Fibroblast of villous mesenchyme (primary cell): ENCODE data around the gene EIF2S1. TPM values are rescaled to one million over a fixed set of nuclear protein-coding genes. Genes with fewer than 3 reads are reported as not detected.
"Not testable (repeated sequence)": the region's sequence is repeated elsewhere in the genome, so short reads cannot be mapped to it uniquely, and the experiment has no call there.

ENCODE experiments used
- DNase-seq: peaks from one replicate; pipeline ENCODE4 v3.0.0-alpha.2; 2010; ENCODE audit warnings: low read depth
- H3K4me3 ChIP-seq: 2 replicates; pipeline ENCODE4 v1.5.1; 2011; ENCODE audit warnings: low read depth, mild to moderate bottlenecking, low read length
- CTCF ChIP-seq: IDR thresholded peaks from 2 replicates; pipeline ENCODE4 v1.5.1; 2012; ENCODE audit warnings: low read depth, mild to moderate bottlenecking, low read length; ENCODE audit not compliant: insufficient read depth
- total RNA-seq: library from RNA; depleted of rRNA; stranded (reverse); fragments of >200 nt; gene quantifications from 2 replicates; pipeline ENCODE4 v1.2.3, GENCODE V29; 2012

Gene EIF2S1
- total RNA-seq, 1 donor = 221 TPM

GRCh38 chr14:67410313-67410712 lies 50.2 kb downstream of the EIF2S1 start:
- H3K4me3 ChIP-seq = no peak overlapping the region
- no peak for TF ChIP-seq CTCF
- DNase-seq = no peak

- TF ChIP-seq CTCF = no peak
- peak overlapping the region; percentile 58 for H3K4me3 ChIP-seq
- peak; percentile 40 for DNase-seq
Measured at GRCh38 chr14:67411370-67411769, 51.2 kb downstream of the EIF2S1 start.

DNA sequence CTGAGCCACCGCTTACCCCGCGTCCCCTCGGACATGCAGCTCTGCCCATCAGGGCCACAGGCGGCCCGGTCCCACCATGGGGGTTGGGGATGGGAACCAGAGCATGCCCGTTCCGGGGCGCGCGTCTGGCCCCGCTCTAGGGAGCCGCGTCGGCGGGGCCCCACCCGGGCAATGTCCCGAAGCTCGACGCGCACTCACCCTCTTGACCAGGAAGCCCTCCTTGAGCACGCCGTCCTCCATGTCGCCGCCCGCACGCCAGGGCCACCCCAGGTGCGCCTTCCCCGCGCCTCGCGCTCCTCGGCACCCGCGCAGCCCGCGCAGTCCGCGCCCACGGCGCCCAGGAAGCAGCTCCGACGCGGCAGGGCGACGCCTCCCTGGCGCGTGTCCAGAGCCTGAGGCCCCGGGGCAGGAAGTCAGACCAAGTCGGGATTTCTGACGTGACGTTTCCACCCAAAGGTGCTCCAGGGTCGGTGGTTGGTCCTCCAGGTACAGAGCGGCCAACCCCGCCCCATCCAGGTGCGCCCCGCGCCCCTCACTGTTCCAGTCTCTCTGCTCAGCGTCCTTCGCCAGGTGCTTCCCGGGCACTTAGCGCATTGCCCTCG lies 51.8 kb downstream of the EIF2S1 start, which contains the start of gene PLEK2:
Gene PLEK2, minus strand, starts transcription at position 346 of the 602 bp plus-strand sequence. Its CDS starts 106 bp downstream, at position 240.
- no peak for TF ChIP-seq CTCF
- H3K4me3 ChIP-seq = peak within 1 kb of the TSS; percentile 58
- DNase-seq = peak; percentile 50

DNA sequence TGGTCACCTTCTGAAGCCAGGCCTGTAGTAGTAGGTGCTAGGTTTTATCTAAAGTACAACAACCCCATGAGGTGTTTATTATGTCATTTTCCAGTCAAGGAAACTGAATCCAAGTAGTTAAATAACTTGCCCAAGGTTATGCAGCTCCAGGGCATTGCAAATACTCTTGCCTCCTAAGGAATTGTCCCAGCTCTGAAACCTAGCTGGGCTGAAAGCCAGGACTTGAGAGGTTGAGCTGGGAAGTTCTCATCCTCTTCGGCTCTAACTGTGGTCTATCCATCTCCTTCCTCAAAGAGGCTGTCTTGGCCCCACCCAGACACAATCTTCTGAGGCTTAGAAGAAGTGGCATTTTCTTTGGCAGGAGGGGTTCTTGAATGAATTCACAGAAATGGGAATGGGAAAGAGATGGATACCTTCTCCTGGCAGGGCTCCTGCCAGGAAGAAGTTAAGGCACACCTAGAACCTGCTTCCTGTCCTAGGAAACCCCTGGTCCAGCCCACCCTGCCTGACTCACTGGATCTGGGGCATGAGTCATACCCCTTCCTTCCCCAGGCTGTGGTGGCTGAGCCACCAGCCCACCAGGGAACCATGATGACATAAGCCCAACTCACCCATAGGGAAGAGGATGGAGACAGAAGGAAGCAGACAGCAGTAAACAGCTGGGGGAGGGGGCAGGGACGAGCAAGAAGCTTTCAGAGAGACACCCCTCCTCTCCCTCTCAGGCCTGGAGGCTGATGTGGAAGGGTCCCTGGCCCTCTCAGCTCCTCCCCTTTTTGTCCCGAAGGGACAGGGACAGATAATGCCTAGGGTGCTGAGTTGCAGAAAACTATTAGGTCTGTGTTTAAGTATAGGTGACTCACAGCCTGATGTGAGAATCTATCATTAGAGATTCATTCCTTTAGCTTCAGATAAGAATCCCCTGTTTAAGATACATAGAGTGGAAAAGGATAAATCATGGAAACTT lies 54.0 kb downstream of the EIF2S1 start:
- no peak overlapping the region for H3K4me3 ChIP-seq
- TF ChIP-seq CTCF = no peak

DNA sequence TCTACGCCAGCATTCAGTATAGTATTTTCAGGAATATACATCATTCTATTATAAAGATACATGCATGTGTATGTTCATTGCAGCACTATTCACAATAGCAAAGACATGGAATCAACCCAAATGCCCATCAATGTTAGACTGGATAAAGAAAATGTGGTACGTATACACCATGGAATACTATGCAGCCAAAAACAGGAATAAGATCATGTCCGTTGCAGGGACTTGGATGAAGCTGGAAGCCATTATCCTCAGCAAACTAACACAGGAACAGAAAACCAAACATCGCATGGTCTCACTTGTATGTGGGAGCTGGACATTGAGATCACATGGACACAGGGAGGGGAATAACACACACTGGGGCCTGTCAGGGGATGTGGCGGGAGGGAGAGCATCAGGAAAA lies 55.5 kb downstream of the EIF2S1 start:
- not testable (repeated sequence) for H3K4me3 ChIP-seq, DNase-seq

More for the DNA sequence above, 54.0 kb downstream of the EIF2S1 start:
- DNase-seq = peak; percentile 43

- TF ChIP-seq CTCF = no peak
- no peak for DNase-seq
- H3K4me3 ChIP-seq = no peak overlapping the region
Measured at GRCh38 chr14:67416085-67416484, 56.0 kb downstream of the EIF2S1 start.

- H3K4me3 ChIP-seq = no peak overlapping the region
- no peak for TF ChIP-seq CTCF
- DNase-seq = no peak
Measured at GRCh38 chr14:67416810-67417209, 56.7 kb downstream of the EIF2S1 start.
